NB4 (cell line): ENCODE results near the gene PRMT7.

Experiments
- MAX ChIP-seq: IDR thresholded peaks from 2 replicates; pipeline ENCODE4 v1.6.1; 2011; ENCODE audit warnings: low read depth, low read length
- TF ChIP-seq, protein P1 (sequence below): IDR thresholded peaks from one replicate; pipeline ENCODE4 v1.5.1; 2012; ENCODE audit warnings: low read depth, low read length

- TF ChIP-seq, protein P1, sequence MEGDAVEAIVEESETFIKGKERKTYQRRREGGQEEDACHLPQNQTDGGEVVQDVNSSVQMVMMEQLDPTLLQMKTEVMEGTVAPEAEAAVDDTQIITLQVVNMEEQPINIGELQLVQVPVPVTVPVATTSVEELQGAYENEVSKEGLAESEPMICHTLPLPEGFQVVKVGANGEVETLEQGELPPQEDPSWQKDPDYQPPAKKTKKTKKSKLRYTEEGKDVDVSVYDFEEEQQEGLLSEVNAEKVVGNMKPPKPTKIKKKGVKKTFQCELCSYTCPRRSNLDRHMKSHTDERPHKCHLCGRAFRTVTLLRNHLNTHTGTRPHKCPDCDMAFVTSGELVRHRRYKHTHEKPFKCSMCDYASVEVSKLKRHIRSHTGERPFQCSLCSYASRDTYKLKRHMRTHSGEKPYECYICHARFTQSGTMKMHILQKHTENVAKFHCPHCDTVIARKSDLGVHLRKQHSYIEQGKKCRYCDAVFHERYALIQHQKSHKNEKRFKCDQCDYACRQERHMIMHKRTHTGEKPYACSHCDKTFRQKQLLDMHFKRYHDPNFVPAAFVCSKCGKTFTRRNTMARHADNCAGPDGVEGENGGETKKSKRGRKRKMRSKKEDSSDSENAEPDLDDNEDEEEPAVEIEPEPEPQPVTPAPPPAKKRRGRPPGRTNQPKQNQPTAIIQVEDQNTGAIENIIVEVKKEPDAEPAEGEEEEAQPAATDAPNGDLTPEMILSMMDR = no peak
- no peak for TF ChIP-seq MAX
These were observed 50.1 kb downstream of the PRMT7 start for GRCh38 chr16:68360956-68361355.
